Activated naive CD8-positive, alpha-beta T cell (primary cell): ENCODE data around the gene FYB1.

Source experiments
- H3K27ac Mint-ChIP-seq: one replicate; pipeline ENCODE4 v1.8.0; 2021; ENCODE audit warnings: mixed read lengths
- H3K27me3 Mint-ChIP-seq: one replicate; pipeline ENCODE4 v1.8.0; 2021; ENCODE audit warnings: mixed read lengths
- H3K36me3 Mint-ChIP-seq: one replicate; pipeline ENCODE4 v1.8.0; 2021; ENCODE audit warnings: mixed read lengths
- H3K4me1 Mint-ChIP-seq: one replicate; pipeline ENCODE4 v1.8.0; 2021; ENCODE audit warnings: low read depth, mixed read lengths
- H3K4me3 Mint-ChIP-seq: one replicate; pipeline ENCODE4 v1.8.0; 2021; ENCODE audit warnings: mild to moderate bottlenecking, mixed read lengths
- H3K9me3 Mint-ChIP-seq: one replicate; pipeline ENCODE4 v1.8.0; 2021; ENCODE audit warnings: low read depth, mixed read lengths

FYB1 gene

DNA sequence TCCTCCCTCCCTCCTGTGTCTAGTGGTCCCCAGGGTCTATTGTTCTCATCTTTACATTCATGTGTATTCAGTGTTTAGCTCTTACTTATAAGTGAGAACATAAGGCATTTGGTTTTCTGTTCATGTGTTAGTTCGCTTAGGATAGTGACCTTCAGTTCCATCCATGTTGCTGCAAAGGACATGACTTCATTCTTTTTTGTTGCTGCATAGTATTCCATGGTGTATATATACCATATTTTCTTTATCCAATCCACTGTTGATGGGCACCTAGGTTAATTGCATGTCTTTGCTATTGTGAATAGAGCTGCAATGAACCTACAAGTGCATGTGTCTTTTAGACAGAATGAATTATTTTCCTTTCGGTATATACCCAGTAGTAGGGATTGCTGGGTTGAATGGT is 46.8 kb downstream of the FYB1 start:
- peaks cover 94% of the 10 kb centered on the region for H3K4me1 Mint-ChIP-seq
- peak overlapping the region; percentile 91 for H3K27ac Mint-ChIP-seq

DNA sequence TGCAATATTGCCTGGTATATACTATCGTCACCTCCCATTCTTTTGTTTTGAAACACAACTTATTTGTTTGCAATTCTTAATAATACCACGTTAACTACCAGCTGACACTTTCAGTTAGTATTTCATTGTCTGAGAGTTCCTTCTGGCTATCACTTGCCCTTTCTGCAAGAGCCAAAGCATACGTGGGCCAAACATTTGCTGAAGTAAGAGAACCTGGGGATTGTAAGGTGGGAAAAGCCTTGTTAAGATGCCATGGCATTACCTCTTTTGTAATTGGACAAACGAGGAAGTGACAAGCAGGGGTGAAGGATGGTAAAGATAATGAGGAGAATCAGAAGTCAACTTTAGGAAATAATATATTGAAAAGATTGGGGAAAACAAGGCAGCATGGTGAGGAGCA is 47.7 kb downstream of the FYB1 start:
- Mint-ChIP-seq H3K27ac (peak overlapping the region; percentile 96), H3K27me3 (no peaks in the 10 kb centered on the region), H3K4me1 (peaks cover 93% of the 10 kb centered on the region), H3K36me3 (peaks cover 10% of the 10 kb centered on the region), H3K4me3 (peak overlapping the region; percentile 5), H3K9me3 (no peaks in the 10 kb centered on the region)

More for the DNA sequence above, 46.8 kb downstream of the FYB1 start:
- no peaks in the 10 kb centered on the region for H3K27me3 Mint-ChIP-seq
- H3K4me3 Mint-ChIP-seq = no peak overlapping the region
- H3K9me3 Mint-ChIP-seq = no peaks in the 10 kb centered on the region
- H3K36me3 Mint-ChIP-seq = peaks cover 10% of the 10 kb centered on the region

DNA sequence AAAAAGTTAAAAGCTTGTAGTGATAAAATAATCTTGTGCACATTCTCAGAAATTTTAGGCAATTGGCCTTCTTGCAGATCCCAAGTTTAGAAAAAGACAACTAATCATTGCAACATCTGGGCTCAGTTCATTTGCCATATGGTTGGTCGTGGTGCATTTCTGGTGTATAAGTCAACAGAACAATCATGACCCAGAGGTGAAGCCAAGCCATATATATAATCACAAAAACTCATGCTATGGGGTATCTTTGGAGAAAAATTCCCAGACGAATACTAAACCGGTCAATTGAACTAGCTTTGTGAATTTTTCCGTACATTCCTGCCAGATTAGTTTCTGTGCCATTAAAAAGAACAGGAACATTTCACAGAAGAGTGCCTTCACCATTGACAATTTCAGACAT is 50.3 kb downstream of the FYB1 start:
- no peaks in the 10 kb centered on the region for H3K9me3 Mint-ChIP-seq

DNA sequence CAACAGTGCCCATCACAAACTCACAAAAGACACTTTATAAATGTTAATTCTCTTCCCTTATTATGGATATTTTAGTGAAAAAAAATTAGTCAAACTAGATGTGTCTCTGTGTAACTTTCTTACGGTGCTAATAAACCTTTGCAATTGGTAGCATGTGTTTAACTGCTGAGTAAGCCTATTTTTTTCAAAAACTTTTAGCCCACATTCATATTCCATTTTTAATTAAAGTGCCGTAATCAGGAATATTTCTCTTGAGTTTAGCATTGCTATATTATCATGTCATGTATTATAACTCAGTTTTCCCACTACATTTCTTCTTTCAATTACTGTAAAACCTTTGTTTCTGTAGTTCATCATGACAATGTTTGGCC is 51.4 kb downstream of the FYB1 start:
- peaks cover 7% of the 10 kb centered on the region for H3K36me3 Mint-ChIP-seq
- peak overlapping the region; percentile 89 for H3K27ac Mint-ChIP-seq
- H3K27me3 Mint-ChIP-seq = no peaks in the 10 kb centered on the region
- H3K4me1 Mint-ChIP-seq = peaks cover 94% of the 10 kb centered on the region
- peak overlapping the region; percentile 46 for H3K4me3 Mint-ChIP-seq
- no peaks in the 10 kb centered on the region for H3K9me3 Mint-ChIP-seq

More for the DNA sequence above, 50.3 kb downstream of the FYB1 start:
- Mint-ChIP-seq H3K4me1 (peaks cover 94% of the 10 kb centered on the region), H3K36me3 (peaks cover 10% of the 10 kb centered on the region), H3K27ac (peak overlapping the region; percentile 96), H3K4me3 (peak overlapping the region; percentile 2), H3K27me3 (no peaks in the 10 kb centered on the region)

DNA sequence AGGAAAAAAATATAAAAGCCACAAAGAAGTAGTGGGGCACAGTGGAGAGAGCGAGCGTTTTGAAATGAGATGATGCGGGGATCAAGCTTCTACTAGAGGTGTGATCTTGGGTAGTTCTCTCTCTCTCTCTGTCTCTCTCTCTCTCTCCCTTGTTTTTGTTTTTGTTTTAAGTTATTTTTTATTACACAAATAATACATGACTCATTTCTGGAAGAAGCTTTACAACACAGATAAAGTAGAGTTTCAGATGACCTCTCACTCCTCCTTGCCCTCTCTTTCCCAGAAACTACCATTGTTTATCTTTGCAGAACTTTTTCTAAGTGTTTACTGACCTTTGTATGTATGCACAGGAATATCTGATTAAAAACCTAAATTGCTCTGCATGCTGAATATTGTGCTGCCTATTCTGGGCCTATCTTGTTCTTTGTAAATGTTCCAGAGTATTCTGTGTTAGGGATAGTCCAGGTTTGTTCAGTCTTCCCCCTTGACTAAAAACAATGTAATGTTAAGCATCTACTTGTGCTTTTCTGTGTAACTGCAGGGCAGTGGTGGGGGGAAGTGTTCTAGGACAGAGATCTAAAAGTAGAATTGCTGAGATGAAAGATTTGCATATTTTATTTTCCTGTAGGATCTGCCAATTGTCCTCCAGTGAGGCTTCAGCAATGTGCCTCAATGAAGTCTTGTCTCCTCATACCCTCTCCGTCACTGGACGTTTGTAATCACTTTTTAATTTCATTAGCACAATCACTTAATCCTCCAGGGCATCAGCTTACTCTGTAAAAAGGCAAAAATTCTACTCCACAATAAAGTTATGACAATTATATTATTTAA is 52.0 kb downstream of the FYB1 start:
- peak overlapping the region; percentile 89 for H3K27ac Mint-ChIP-seq
- H3K9me3 Mint-ChIP-seq = no peaks in the 10 kb centered on the region
- peaks cover 92% of the 10 kb centered on the region for H3K4me1 Mint-ChIP-seq
- peaks cover 5% of the 10 kb centered on the region for H3K36me3 Mint-ChIP-seq
- peak overlapping the region; percentile 46 for H3K4me3 Mint-ChIP-seq
- H3K27me3 Mint-ChIP-seq = no peaks in the 10 kb centered on the region

DNA sequence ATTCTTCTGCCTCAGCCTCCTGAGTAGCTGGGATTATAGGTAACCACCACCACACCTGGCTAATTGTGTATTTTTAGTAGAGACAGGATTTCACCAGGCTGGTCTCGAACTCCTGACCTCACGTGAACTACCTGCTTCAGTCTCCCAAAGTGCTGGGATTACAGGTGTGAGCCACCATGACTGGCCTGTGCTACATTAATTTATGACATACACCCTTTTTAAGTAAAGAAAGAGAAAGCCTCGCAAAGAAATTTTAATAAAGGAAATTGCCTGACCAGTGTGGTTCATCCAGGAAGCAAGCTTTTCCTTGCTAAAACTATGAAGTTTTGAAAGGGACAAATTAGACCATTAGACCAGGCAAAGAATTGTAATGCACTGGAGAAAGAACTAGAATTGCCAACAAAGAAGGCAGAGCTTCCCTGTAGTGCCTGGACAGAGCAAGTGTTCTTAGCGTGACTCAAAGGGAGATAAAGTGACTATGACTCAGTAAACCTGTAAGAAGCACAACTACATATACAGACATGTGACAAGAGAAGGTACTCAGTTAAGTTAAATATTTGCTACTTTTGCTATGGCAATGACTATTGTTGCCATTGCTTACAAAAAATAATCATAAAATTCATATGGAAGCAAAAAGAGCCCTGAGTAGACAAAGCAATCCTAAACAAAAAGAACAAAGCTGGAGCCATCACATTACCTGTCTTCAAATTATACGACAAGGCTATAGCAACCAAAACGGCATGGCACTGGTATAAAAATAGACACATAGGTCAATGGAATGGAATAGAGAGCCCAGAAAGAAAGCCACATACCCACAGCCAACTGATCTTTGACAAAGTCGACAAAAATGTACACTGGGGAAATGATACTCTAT is 54.6 kb downstream of the FYB1 start:
- Mint-ChIP-seq H3K4me1 (peaks cover 96% of the 10 kb centered on the region), H3K27me3 (no peaks in the 10 kb centered on the region), H3K36me3 (peaks cover 2% of the 10 kb centered on the region), H3K4me3 (peak overlapping the region; percentile 75), H3K9me3 (no peaks in the 10 kb centered on the region), H3K27ac (peak overlapping the region; percentile 93)

DNA sequence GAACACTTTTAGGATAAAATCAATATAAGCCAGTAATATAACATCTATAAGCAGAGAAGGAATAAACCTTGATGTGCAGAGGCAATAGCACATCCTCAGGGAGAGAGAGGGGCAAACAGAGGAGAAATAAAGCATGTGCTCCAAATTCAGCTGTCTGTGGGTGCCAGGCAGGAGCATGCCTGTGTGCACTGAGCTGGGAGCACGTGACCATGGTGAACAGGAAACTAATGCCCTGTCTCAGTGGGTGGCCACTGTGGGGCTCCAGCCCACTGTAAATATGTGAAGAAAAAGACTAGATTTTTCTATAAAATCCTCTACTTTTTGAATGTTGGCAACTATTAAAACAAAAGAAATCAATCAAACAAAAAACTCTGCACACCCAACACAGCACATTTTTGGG is 55.3 kb downstream of the FYB1 start:
- Mint-ChIP-seq H3K9me3 (no peaks in the 10 kb centered on the region), H3K4me1 (peaks cover 96% of the 10 kb centered on the region), H3K4me3 (peak overlapping the region; percentile 75), H3K27me3 (no peaks in the 10 kb centered on the region), H3K27ac (peak overlapping the region; percentile 93), H3K36me3 (no peaks in the 10 kb centered on the region)

DNA sequence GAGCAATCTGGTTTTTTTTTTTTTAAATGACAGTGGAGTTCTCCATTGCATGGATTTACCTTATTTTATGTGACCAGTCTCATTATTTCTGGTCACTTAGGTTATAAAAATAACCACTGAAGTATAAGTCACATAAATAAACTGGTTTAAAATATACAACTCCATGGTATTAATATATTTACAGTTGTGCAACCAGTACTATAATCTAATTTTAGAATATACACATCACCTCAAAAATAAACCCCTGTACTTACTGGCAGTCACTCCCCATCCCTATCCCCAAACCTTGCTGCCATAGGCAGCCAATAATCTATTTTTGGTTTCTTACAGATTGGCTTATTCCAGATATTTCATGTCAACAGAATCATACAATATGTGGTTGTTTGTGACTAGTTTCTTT is 57.8 kb downstream of the FYB1 start:
- H3K36me3 Mint-ChIP-seq = peaks cover 3% of the 10 kb centered on the region
- peak overlapping the region; percentile 61 for H3K4me3 Mint-ChIP-seq
- no peaks in the 10 kb centered on the region for H3K27me3 Mint-ChIP-seq
- H3K4me1 Mint-ChIP-seq = peaks cover 94% of the 10 kb centered on the region
- H3K9me3 Mint-ChIP-seq = no peaks in the 10 kb centered on the region
- H3K27ac Mint-ChIP-seq = peak overlapping the region; percentile 93

DNA sequence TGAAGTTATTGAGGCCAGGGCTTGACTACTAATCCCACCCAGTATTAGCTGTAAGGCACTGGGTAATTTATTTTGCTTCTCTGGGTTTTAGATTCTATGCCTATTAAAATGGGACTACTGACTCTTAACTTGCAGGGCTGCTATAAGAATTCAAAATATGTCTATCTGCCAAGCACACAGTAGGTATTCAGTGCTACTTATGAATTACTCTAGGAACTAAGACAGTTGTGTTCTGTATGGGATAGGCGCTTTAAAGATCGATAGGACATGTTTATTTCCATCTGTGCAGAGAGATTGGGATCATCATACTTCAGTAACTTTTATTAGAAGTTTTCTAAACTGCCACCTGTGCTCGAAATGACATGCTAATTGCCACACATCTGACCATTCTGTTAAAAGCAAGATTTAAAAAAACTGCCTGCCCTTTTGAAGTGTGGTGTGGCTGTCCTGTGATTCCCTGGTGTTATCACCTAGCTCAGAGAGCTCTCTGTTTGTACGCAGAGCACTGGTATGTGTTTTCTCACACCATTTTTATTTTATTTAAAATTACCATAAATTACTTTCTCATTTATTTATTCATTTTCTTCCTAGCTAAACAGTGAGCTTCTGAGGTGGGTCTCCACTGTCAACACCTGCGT is 58.7 kb downstream of the FYB1 start:
- H3K36me3 Mint-ChIP-seq = peaks cover 3% of the 10 kb centered on the region
- no peaks in the 10 kb centered on the region for H3K27me3 Mint-ChIP-seq
- H3K9me3 Mint-ChIP-seq = no peaks in the 10 kb centered on the region
- H3K27ac Mint-ChIP-seq = peak overlapping the region; percentile 88
- H3K4me1 Mint-ChIP-seq = peaks cover 93% of the 10 kb centered on the region
- H3K4me3 Mint-ChIP-seq = peak overlapping the region; percentile 62

DNA sequence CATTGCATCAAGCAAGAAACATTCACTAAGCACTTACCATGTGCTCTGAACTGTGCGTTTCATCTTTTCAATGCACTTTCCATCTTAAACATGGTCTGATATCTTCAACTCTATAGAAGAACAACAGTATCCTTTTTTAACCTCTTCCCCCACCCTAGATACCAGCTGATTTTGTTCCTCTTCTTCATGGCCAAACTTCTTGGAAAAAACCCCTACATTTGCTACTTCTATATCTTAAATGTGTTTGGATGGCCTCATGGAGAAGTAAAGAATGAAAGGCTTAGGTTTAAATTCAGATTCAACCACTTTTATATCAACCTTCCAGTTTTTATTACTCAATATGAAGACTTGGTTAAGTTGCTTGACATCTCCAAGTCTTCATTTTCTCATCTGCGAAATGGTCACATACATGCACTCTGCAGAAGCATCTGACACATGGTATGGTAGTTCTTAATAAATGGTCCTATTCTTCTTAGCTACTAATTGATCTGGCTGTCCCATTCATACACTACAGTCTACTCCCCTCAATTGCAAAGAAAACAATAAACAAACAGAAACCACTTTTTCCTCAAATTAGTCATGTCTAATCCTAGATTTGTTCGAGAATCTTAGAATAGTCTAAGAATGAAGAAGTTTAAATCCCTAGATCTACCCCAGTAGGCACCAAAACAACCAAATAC is 59.4 kb downstream of the FYB1 start:
- Mint-ChIP-seq H3K9me3 (no peaks in the 10 kb centered on the region), H3K27ac (peak overlapping the region; percentile 88), H3K36me3 (peaks cover 3% of the 10 kb centered on the region), H3K27me3 (no peaks in the 10 kb centered on the region), H3K4me1 (peaks cover 93% of the 10 kb centered on the region), H3K4me3 (peak overlapping the region; percentile 62)

DNA sequence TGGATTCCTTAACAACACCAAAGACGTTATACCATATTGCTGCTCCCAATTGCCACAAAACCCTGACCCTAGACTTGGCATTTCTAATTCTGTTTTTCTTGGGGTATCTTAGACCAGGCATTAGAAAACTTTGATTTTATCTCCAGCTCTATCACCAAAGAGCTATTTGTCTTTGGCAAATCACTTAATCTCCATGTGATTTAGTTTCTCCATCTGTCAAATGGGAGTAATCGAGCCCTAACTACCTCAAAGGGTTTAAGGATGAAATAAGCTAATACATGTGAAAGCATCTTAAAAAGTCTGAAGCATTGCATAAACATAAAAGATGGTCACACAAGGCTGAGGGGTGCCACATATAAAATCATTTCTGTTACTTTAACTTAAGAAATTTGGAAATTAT is 60.6 kb downstream of the FYB1 start:
- H3K9me3 Mint-ChIP-seq = no peaks in the 10 kb centered on the region
- peak overlapping the region; percentile 27 for H3K4me3 Mint-ChIP-seq
- peaks cover 91% of the 10 kb centered on the region for H3K4me1 Mint-ChIP-seq
- no peaks in the 10 kb centered on the region for H3K27me3 Mint-ChIP-seq
- H3K27ac Mint-ChIP-seq = peak overlapping the region; percentile 88
- H3K36me3 Mint-ChIP-seq = peaks cover 3% of the 10 kb centered on the region

DNA sequence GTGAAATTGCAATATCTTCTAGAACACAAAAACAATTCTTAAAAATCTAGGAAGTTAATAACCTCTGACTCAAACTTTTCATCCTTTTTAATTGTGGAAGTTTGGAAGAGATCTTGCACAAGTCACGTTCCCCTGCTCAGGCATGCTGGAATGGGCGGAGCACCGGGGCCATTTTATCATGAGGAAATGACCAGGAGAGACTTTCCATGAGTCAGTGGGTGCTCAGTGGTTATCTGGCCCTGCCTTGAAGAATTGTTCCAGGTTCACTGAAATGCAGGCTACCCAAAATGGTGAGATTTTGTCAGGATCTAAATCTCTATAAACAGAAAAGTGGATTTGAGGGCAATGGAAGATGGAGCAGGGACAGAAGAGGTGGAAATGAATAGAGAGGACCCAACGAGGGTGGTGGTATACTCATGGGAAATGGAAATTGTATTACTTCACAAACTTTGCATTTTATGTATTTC is 61.2 kb downstream of the FYB1 start:
- Mint-ChIP-seq H3K9me3 (no peaks in the 10 kb centered on the region), H3K4me1 (peaks cover 91% of the 10 kb centered on the region), H3K27ac (peak overlapping the region; percentile 88), H3K27me3 (no peaks in the 10 kb centered on the region), H3K4me3 (peak overlapping the region; percentile 27), H3K36me3 (peaks cover 3% of the 10 kb centered on the region)

DNA sequence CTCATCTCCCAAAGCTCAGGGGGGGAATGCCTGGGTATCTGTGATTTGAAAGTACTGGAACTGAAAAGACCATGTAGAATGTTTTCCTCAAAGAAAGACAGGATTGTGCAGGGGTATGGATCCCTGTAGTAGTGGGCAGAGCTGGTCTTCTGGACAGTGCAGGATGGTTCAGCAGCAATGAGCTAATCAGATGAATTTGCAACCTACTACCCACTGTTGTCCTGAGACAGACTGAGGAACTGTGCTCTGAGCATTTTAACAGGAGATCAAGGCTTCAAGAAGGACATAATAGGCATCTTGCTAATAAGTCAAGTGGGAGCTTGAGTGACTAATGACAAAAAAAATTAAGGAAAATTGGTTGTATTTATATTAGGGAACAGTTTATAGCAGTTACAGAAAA is 61.7 kb downstream of the FYB1 start:
- Mint-ChIP-seq H3K4me1 (peaks cover 94% of the 10 kb centered on the region), H3K27me3 (no peaks in the 10 kb centered on the region), H3K27ac (peak overlapping the region; percentile 88), H3K36me3 (peaks cover 5% of the 10 kb centered on the region), H3K4me3 (no peak overlapping the region), H3K9me3 (no peaks in the 10 kb centered on the region)

DNA sequence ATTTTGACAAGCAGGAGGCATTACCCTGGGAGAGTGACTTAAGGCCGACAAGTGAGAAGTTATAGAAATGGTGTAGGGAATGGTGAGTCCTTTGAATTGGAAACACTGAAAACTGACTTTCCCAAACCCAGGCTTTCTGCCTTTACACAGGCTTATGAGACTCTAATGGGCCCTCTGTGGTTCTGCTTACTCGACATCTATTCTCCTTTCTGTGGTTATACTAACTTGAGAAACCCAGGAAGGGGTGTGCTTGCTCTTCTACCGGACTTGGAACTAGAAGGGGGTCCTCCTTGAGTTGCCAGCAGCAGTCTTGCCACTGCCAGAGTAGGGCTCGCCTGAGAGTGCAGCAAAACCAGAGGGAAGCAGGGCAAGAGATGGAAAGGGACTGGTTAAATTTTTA is 63.3 kb downstream of the FYB1 start:
- H3K9me3 Mint-ChIP-seq = no peaks in the 10 kb centered on the region
- H3K4me1 Mint-ChIP-seq = peaks cover 94% of the 10 kb centered on the region
- peak overlapping the region; percentile 57 for H3K4me3 Mint-ChIP-seq
- H3K27me3 Mint-ChIP-seq = no peaks in the 10 kb centered on the region
- peaks cover 12% of the 10 kb centered on the region for H3K36me3 Mint-ChIP-seq
- peak overlapping the region; percentile 89 for H3K27ac Mint-ChIP-seq
